ENCODE data around the gene DLG1.

The DLG1 gene

DNA sequence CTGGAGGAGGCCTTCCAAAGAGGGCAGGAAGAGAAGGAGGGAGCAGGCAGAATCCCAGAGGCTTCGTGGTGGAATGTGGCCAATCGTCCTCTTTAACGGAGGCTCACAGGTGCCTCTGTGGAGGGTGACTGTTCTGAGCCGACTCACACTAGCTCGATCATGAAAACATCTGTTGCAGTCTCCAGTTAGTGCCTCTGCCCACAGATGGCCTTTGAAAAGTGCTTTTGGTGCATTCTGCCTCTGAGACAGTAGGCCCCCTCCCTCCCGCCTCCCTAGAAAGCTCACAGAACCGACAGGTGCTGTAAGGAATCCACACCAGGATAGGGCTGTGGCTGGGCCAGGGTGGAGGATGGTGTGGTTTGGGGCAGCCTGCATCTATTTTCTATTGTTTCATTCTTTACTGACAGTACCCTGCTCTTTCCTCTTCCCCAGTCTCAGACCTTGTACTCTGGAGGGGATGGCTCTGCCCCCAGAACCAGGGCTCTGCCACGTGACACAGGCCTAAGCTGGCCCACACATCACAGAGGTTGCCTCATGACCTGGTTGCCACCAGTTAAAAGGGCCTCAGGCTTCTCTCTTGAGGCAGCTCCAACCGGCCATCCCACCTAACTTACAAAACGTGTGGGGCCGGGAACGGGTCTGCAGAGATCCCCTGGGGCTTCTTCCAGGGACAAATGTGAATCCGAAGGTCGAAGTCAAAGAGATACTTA, 302.6 kb downstream of the DLG1 start:
- DNase-seq (ENCODE audit: low spot score) = peak; percentile 53

DNA sequence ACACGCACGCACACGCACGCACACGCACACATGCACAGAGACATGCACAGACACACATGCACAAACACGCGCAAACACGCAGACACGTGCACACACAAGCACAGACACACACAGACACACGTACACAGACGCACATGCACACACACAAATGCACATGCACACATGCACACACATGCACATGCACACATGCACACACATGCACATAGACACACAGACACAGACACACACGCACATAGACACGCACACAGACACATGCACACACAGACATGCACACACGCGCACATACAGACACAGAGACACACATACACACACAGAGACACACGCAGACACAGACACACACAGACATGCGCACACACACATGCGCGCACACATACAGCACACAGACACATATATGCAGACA, 303.4 kb downstream of the DLG1 start:
- DNase-seq (ENCODE audit: low spot score) = peak; percentile 22

DNA sequence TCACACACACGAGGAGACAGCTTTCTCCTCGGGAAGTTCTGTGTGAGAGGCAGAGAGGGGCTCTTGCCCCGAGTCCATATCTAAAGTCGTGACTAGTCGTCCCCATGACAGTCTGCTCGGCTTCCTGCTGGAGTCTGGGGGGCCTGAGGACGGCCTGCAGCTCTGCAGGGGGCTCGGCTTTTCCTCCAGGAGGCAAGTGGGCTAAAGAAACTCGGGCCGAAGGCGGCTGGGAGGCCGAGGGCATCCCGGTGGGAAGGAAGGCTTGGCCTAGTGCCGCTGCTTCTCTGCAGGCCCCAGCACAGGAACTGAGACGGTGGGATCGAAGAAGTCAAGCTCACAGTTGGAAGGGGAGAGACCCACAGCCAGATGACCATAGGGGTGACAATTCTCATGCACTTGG, 304.4 kb downstream of the DLG1 start:
- peak; percentile 42 for DNase-seq (ENCODE audit: low spot score)
